Endometrial microvascular endothelial cells (primary cell): Measurements from ENCODE around the gene DCLK3. TPM values are rescaled to one million over a fixed set of nuclear protein-coding genes. Genes with fewer than 3 reads are reported as not detected.

ENCODE experiments used
- in situ Hi-C: cut with HindIII; loops from 2 replicates; pipeline ENCODE4 v1.10.0; 2017; ENCODE audit warnings: low sequenced_read_pairs, low pct_unique_long_range_greater_than_20kb; ENCODE audit errors: inconsistent ontology term
- total RNA-seq: library from RNA; depleted of rRNA; stranded (reverse); fragments of >200 nt; gene quantifications from one replicate; pipeline ENCODE4 v1.2.3, GENCODE V29; 2015; ENCODE audit errors: inconsistent ontology term

DCLK3 gene, protein sequence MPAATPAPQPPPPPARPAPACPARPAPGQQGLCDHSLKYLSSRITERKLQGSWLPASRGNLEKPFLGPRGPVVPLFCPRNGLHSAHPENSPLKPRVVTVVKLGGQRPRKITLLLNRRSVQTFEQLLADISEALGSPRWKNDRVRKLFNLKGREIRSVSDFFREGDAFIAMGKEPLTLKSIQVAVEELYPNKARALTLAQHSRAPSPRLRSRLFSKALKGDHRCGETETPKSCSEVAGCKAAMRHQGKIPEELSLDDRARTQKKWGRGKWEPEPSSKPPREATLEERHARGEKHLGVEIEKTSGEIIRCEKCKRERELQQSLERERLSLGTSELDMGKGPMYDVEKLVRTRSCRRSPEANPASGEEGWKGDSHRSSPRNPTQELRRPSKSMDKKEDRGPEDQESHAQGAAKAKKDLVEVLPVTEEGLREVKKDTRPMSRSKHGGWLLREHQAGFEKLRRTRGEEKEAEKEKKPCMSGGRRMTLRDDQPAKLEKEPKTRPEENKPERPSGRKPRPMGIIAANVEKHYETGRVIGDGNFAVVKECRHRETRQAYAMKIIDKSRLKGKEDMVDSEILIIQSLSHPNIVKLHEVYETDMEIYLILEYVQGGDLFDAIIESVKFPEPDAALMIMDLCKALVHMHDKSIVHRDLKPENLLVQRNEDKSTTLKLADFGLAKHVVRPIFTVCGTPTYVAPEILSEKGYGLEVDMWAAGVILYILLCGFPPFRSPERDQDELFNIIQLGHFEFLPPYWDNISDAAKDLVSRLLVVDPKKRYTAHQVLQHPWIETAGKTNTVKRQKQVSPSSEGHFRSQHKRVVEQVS
- total RNA-seq, result not detected

DNA sequence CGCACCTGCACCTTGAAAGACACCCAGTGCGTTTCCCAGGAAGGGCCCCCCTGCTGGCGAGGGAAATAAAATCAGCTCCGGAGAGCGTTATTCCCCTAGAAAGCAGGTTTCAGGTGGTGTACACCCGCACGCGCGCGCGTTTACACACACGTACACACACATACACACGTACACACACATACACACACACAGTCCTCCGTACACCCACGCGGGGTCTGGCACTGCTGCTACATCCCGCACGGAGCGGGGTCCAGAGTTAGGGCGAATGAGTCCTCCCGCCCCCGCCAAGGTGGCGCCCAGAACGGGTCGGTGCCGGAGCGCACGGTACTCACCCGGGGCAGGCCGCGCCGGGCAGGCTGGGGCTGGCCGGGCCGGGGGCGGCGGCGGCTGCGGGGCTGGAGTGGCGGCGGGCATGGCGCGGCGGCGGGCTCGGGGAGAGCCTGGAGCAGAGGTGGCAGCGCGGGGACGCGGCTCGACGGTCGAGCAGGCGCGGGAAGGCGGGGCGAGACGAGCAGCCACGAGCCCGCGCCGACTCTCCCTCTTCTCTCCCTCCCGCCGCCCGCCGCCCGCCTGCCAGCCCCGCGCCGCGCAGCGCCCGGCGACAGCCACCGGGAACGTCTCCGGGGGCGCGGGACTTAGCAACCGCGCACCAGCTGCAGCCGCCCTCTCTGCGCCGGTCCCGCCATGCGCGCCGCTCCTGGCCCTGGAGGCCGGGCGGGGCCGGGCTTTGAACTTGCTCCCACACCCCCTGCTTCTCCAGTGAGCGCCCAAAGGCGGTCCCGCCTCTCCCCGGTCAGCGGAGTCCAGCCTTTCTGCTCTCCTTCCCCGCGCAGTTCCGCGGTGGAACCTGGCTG is at the start of gene DCLK3:
Gene DCLK3 (minus strand): TSS at position 704 of the 854 bp plus-strand sequence. CDS start 290 bp downstream, at position 414.
- in situ Hi-C loops, result no loop called here

DNA sequence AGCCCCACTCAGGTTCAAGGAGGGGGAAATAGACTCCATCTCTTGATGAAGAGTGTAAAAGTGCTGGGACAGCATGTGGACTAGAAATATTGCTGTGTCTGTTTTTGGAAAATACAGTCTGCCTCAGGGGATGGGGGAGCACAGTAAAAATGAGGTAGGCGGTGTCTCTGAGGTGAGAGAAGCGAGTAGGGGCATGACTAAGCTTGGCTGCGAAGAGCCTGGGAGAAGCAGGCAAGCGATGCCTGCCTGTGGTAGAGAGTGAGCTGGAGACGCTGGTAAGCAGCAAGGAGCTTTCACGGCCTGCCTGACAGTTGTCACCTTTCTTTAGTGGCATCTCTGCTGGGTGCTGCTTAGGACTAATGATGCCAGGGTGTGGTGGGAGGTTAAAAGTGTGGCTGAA is 49.0 kb upstream of the DCLK3 start:
- in situ Hi-C loops, result no loop called here

DNA sequence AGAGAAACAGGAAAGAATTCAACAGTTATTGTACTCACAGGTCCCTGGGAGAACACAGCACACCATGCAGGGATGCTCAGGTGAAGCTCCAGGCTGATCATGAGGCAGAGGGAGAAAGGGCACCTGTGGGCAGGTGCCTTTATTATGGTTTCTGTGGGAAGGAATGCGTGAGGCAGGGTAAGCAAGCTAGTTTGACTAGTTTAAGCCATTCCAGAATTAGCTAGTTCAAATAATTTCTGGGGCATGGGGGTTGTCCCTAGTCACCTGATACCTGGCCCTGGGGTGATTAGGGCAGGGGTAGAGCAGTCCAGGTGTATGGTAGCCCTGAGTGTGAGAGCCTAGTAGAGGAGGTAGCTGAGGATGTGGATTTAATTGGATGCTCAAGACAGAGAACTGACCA is 47.9 kb upstream of the DCLK3 start:
- in situ Hi-C loops, result no loop called here

DNA sequence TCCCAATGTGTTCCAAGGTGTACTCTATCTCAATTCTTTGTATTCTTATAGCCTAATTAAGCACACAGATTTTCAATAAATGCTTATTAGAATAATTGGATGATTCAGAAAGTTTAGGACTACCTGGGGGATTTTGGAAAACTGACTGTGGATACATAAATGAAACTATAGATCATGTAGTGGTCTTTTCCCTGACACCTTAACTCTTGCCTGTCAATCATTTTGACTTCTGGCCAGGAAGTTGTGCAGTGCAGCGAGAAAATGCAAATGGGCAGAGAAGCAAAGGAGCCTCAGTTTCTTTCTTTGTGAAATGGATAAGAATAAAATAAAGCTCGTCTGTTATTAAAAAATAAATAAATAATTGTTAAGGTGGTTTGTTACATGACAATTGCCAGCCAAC is 47.4 kb upstream of the DCLK3 start:
- in situ Hi-C loops, result no loop called here

DNA sequence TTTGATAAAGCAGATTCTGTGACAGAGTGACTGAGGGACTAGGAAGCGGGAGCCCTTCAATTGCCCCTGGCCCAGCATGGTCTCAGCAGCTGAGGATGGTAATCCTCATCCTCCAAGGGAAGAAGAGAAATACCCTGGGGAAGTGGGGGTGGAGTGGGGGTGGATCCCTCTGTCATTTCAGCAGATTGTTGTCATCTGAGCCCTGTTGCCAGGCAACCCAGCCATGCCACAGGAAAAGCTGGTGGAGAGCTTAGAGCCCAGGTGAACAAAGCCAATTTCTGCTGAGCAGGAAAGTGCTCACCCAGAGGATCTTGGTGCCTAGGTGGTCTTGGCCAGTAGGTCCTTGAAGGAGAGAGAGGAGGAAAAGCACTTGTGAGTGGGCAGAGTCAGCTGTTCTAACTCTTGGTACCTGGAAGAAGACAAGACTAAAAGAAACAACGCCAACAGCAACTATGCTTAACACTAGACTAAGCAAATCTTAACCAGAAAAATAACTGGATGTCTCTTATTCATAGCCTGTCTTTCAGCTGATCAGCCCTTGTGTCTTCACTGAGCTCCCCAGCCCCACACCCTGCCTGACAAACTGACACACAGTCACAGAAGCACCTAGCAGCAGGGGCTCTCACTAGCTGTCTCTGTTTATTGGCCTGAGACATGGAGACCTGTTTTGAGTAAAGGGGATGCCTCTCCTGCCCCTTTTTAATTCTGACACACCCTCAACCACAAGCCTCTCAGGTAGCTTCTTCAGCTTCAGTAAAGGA is 40.1 kb upstream of the DCLK3 start:
- in situ Hi-C loops, result no loop called here

DNA sequence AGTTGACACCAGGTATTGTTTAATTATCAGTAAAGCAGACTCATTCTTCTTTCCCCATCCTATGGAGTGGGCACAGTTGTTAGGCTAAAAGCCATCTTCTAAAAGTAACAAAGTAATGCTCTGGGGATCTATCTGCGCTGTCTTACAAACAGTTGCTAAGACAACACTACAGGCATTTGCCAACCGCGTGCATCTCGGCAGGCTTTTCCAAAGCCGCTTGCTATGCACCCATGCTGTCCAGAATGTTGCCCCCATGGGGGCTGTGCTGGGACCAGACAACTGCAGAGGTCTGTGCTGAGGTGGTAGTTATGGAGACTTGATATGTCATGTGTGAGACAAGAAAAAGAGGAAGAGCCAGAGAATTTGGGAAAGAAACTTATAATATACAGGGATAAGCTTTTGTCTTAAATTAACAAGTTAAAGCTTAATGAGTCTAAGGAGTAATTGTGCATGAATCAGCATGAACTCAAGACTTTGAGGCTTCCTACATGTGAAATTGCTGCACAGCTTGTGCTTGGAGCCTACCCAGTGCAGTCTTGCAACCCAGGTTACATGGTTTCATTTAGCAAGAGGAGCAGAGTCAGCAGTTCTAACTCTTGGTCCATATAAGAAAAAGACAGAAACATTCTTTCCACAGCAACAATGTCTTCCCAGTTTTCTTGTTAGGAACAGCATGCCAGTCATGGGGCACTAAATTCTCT is 38.9 kb upstream of the DCLK3 start:
- in situ Hi-C loops, result no loop called here

DNA sequence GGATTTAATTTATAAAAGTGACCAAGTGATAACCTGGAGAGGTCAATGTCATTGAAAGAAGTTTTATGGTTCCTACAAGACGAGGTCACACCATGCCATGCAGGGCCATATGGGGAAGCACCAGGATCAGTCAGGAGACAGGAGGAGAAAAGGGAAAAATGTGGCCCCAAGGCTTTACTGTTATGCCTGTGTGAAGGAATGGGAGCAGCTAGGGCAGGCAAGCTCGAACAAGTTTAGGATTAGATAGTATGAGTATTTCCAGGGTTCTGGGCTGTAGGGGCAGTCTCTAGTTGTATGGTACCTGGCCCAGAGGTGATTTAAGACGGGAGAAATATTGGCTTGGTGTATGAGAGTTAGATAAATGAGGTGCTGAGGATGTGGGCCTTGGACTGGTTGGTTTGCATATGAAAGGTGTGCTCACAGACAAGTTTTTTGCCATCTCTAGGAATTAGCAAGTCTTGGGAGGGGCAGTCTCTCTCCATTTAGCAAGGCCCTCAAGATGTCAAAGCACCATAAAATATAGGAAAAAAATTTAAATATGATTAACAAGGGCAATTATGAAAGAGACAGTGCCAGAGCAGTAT is 36.3 kb upstream of the DCLK3 start:
- in situ Hi-C loops, result no loop called here

DNA sequence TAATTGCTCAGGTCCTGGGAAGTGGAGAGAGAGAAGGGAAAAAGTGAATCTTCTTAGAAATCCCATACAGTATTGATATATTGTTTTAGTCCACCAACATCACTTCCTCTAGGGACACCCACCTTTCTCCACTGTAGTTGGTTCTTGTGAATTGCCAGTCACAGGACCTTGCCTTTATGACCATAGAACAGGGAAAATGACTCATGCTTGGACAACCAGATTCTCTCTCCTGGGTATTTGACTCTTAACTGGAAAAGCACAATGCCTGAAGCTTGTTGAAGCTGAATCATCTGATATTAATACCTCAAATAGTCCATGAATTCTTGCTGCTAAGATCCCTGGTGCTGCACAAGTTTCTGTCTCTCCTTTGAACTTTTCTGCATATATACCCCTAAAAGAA is 32.5 kb upstream of the DCLK3 start:
- in situ Hi-C loops, result no loop called here

DNA sequence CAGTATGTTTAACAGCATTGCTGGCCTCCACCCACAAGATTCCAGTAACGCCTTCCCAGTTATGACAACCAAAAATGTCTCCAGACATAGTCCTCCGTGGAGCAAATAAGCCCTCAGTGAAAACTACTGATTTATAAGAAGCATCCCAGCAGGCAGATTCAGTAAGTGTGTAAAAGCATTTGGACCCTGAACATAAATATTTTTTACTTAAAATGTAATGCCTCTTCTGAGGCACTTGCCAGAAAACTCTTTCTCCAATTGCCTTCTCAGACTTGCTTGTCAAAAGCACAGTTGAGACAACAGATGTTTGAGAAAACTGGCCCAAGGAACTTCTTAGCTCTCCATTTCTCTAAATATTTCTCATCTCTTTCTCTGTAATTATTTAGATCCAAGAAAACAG is 31.8 kb upstream of the DCLK3 start:
- in situ Hi-C loops, result no loop called here

DNA sequence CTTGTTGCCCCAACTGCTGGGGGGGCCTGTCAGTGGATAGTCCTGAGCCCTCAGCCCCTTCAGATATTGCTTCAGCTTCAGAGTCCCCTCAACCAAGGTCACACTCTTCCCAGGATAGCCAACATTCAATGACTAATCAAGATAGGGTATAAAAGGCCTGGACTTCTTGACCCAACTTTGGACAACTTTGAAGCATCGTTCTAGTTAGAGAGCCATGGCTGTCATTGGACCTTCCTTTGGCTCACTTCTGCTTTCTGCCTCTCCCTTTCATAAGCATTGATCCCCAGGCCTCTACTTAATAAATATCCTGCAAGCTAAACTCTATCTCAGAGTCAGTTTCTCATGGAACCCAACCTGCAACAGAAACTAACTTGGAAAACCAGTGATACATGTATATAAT is 31.3 kb upstream of the DCLK3 start:
- in situ Hi-C loops, result no loop called here

DNA sequence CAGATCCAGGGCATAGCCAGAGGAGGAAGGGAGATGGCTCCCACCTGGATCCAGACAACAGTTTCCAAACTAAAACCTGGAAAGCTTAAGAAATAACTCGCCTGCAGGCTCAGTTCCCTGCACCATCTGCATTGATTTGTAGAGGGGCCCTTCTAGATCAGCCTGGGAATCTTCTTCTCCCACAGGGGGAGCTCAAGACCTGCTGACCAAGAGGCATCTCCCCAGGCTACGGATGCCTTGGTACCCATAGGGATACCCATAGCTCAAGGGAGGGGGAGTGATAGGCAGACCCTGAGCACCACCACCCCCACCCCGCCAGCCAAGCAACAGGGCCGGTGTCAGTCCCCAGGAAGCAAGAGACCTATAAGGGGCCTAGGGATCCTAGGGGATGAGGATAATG is 28.0 kb upstream of the DCLK3 start:
- in situ Hi-C loops, result no loop called here

DNA sequence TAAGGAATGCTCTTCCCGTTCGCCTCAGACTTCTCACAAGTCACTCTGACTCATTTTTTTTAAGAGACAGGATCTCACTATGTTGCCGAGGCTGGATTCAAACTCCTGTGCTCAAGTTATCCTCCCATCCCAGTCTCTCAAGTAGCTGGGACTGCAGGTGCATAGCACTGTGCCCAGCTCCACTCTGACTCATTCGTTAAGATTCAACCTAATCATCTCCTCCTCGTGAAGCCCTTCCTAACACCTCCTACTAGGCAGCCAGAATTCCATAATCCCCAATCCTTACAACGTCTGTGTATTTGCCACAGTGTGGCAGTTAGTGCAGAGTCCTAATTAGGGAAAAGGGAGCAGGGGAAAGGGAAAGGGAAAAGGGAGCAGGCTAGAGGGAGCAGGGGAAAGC is 26.4 kb upstream of the DCLK3 start:
- in situ Hi-C loops, result no loop called here

DNA sequence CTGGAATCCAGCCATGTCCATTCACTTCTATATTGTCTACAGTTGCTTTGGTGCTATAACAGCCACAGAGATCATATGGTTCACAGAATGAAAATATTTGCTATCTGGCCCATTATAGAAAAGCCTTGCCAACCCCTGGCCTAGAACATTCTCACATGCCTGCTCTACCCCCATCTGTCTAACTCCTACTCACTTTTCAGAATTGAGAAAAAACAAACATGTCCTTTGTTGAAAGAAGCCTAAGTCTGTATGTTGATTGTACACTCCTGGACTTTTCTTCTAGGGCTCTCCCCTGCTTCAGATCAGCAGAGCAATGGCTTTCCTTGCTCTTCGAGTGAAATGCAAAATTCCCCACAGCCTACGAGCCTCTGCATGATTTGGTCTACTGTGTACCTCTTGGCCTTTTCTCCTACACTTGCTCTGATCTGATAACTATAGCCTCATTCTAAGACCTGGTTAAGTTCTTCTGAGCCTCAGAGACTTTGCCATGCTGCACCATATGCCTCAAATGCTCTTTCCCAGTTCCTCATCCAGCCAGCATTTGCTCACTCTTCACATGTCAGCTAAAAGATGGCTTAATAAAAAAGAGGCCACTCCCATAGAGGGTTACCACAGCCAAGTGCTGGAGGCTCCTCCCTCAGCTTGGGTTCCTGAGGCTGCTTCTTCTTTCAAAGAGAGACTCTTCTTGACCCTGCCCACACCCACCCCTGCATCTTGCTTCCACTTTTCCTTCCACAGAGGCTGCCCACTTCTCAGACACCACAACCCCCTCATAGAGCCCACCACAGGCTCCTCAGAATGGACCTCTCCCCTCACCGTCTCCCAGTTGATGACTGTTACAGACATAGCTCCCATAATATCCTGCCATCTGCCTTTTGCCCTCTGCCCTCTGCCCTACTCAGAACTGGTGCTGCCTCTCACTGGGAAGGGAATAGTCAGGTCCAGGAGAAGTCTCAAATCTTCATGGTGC is 22.9 kb upstream of the DCLK3 start:
- in situ Hi-C loops, result no loop called here

DNA sequence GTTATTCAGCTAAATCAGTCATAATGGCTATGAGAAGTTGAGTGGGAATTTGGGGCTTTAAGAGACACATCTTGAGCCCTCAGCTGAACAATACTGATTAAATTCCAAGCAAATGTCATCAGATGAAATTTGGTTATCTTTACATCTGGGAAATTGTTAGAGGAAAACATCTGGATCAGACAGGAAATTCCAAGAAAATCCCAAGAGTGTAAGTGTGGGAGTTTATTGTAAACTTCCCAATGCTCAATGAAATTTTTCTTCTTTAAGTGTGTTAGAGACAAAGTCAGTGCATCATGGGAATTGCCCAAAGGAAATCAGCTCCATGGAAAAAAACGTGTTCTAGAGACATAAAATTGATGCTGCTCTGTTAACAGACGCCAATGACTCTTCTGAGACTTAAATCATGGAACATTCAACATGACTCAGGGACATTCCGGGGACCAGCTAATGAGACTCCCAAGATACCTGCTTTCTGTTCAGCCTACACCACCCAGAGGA is 19.8 kb upstream of the DCLK3 start:
- in situ Hi-C loops, result no loop called here

DNA sequence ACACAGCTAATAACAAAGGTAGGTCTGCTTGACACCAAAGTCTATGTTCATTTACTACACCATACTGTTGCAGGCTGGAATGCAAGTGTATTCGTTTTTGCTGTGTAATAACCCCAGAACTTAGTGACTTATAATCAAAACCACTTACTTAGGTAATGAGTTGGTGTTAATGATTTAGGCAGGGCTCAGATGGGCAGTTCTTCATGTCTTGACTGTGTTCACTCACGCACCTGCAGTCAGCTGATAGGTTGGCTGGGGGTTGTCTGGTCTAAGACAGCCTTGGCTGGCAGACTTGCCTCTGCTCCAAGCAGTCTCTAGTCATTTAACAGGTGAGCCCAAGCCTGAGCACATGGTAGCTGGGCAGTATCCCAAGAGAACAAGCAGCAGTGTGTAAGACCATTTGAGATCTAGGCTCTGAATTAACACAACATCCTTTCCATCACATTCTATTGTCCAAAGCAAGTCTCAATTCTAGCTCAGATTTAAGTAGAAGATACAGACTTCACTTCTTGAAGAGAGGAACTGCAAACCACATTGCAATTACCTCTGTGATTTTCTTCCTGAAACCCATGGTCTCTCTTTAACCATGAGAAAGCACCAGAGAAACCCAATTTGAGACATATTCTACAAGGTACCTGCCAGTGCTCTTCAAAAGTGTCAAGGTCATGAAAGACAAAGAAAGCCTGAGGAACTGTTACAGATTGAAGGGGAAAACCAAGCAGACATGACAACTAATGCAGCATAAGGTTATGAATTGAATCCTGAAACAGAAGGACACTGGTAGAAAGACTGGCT is 13.3 kb upstream of the DCLK3 start:
- in situ Hi-C loops, result no loop called here

DNA sequence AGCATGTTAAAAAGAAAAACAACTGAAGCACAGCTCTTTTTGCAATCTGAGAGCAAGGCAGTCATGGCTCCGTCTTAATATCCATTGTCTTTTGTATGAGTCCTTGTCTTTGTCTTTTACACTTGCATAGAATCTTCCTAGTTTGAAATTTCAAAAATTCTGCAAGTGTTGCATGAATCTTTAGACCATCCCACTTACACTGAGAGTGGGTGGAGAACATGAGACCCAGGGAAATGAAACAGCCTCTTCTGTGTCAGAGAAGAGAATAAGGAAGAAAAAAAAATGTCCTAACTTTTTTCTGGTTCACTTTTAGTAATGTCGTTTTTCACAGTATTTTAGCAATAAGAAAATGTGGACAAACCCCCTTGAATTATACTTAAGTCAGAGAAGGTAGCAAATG is 12.1 kb upstream of the DCLK3 start:
- in situ Hi-C loops, result no loop called here
